ENCODE data around the gene TMCC1. TPM values are rescaled to one million over a fixed set of nuclear protein-coding genes. Genes with fewer than 3 reads are reported as not detected.

TMCC1 gene
- polyA plus RNA-seq, 4 donors: 22.5 to 26.0 (median 23.8) TPM

- DNase-seq (ENCODE audit: low read depth in 4 of 4, low spot score in 3 of 4): no peak
These were observed 289.3 kb downstream of the TMCC1 start for GRCh38 chr3:129603991-129604749.

DNA sequence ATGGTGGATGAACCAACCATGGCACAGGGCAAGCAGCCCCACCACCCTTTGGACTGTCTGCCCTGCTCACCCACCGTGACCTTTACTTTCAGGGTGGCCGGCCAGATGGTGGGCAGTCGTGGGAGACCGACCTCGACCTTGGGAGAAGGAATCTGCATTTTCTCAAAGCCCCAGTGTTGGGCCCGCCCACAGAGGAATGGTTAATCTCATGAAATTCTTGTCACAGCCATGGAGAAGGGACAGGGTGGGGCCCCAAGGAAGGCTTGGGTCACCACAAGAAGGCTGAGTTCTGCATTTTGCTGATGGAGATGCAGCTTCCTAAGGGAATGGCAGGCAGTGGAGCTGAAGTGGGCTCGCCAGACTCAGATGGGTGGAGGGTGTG lies 290.0 kb downstream of the TMCC1 start:
- no peak for DNase-seq (ENCODE audit: low read depth in 4 of 4, low spot score in 3 of 4)

- no peak for DNase-seq (ENCODE audit: low read depth in 4 of 4, low spot score in 3 of 4)
These were observed 290.6 kb downstream of the TMCC1 start for GRCh38 chr3:129602730-129603560.

DNA sequence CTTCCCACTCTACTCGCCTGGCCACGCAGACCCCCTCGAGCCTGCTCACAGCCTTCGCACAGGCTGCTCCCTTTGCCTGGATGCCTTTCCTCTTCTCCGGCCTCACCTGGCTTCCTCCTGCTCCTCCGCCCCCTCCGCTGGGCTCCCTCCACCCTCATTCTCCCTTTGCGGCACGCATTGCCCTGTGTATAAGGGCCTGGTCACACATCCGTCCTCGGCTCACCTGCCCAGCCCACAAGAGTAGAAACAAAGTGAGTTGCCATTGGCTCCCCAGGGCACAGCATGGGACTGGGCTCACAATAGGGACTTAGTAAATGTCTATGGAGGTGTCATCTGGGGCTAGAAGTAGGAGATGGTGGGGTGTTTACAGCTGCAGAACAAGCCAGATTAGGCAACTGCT lies 291.2 kb downstream of the TMCC1 start:
- no peak for DNase-seq (ENCODE audit: low read depth in 4 of 4, low spot score in 3 of 4)

- no peak for DNase-seq (ENCODE audit: low read depth in 4 of 4, low spot score in 3 of 4)
These were observed 291.8 kb downstream of the TMCC1 start for GRCh38 chr3:129601713-129602112.

DNA sequence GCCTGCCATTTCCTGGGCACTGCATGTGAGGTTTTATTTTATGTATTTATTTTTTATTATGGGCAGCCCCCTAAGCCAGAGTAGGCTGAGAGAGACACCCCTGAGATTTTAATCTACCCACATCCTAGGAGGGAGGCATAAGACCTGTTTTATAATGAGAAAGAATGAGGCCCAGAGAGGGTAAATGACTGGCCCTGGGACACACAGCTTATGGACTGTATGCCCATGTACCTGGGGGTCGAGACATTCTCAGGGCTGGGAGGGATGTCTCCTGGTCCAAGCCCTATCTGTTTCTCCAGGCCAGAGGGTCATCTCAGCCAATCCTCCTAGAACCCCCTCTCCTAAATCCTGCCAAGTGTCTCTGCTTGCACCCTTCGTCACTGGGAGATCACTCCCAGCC lies 293.2 kb downstream of the TMCC1 start:
- DNase-seq (ENCODE audit: low read depth in 4 of 4, low spot score in 3 of 4): no peak

DNA sequence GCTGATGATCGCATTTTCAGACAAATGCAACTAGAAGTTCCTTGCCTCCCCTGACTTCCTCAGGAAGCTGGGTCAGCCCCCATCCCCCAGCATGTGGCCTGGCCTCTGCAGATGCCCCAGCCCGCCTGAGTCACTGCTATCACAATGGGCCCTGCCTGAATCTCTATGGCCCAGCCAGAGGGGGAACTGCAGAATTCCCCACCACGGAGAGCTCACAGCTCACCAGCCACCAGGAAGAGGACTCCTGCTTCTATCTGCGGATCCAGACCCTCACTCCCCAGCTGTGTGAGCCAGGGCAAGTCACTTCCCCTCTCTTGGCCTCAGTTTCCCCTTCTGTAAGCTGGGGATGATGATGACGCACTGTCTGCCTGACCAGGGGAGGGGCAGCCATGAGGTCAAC lies 293.9 kb downstream of the TMCC1 start:
- no peak for DNase-seq (ENCODE audit: low read depth in 4 of 4, low spot score in 3 of 4)

- DNase-seq (ENCODE audit: low read depth in 4 of 4, low spot score in 3 of 4): no peak
These were observed 294.4 kb downstream of the TMCC1 start for GRCh38 chr3:129599073-129599472.

GRCh38 chr3:129598484-129598883 lies 295.0 kb downstream of the TMCC1 start:
- DNase-seq (ENCODE audit: low read depth in 4 of 4, low spot score in 3 of 4): no peak

GRCh38 chr3:129598000-129598381 lies 295.5 kb downstream of the TMCC1 start:
- no peak for DNase-seq (ENCODE audit: low read depth in 4 of 4, low spot score in 3 of 4)

Other genes with a start within 250 kb of the TMCC1 start
- gene TRH, start 81.0 kb upstream of the TMCC1 start, polyA plus RNA-seq (ENCODE audit: insufficient read length in 4 of 4): 1 to 10 TPM in 1 of 4 donors, under 1 TPM in 3; 0.43 to 1.4 (median 0.57) TPM
- 1 to 10 TPM; 1.2 to 2.9 (median 1.5) TPM for gene ALG1L2, start 188.1 kb upstream of the TMCC1 start, polyA plus RNA-seq (ENCODE audit: insufficient read length in 4 of 4)

All from left renal pelvis (tissue), 4 donors.